Activated CD4-positive, alpha-beta T cell treated with anti-CD3 and anti-CD28 coated beads, Interleukin-2, amount 50 U/mL, for 16 hours (primary cell): ENCODE data around the gene GLYATL1.
"Not testable (repeated sequence)": the region's sequence is repeated elsewhere in the genome, so short reads cannot be mapped to it uniquely, and the experiment has no call there.

Experiments used
- DNase-seq: peaks from one replicate; pipeline ENCODE4 v3.0.0-alpha.2; 2020

Gene GLYATL1

GRCh38 chr11:58999291-58999680 is 60.0 kb downstream of the GLYATL1 start:
- DNase-seq = no peak

GRCh38 chr11:59000003-59000402 is 60.7 kb downstream of the GLYATL1 start:
- no peak for DNase-seq

- not testable (repeated sequence) for DNase-seq
Measured at GRCh38 chr11:59002006-59002405, 62.7 kb downstream of the GLYATL1 start.
